K562 (cell line): ENCODE measurements around the gene UVRAG. TPM values are rescaled to one million over a fixed set of nuclear protein-coding genes. Genes with fewer than 3 reads are reported as not detected.

Experiments
- CHCHD3 ChIP-seq: fragments of 250-450 bp; sonication (Bioruptor Pico); IDR thresholded peaks from 2 replicates; pipeline ENCODE4 v2.1.2; 2022; ENCODE audit warnings: mild to moderate bottlenecking
- DNMT1 ChIP-seq: fragments of 450-650 bp; IDR thresholded peaks from 2 replicates; pipeline ENCODE4 v1.6.1; 2016; ENCODE audit warnings: antibody characterized with exemption, mild to moderate bottlenecking
- DPF2 ChIP-seq: fragments of 450-650 bp; IDR thresholded peaks from 2 replicates; pipeline ENCODE4 v1.6.1; 2016
- GATA2 ChIP-seq: sonication (generic); formaldehyde crosslinking; IDR thresholded peaks from 2 replicates; pipeline ENCODE4 v1.4.0; 2020; ENCODE audit warnings: mild to moderate bottlenecking, missing genetic modification reagents
- IRF9 ChIP-seq: fragments of 450-650 bp; IDR thresholded peaks from 2 replicates; pipeline ENCODE4 v1.6.1; 2016; ENCODE audit warnings: missing biosample characterization, missing genetic modification characterization
- KLF1 ChIP-seq: fragments of 450-650 bp; IDR thresholded peaks from 2 replicates; pipeline ENCODE4 v1.6.1; 2016; ENCODE audit warnings: missing genetic modification characterization, missing compliant biosample characterization
- KLF6 ChIP-seq: fragments of 250-450 bp; sonication (Bioruptor Pico); IDR thresholded peaks from 2 replicates; pipeline ENCODE4 v1.4.0; 2020; ENCODE audit warnings: mild to moderate bottlenecking, moderate library complexity, borderline replicate concordance
- L3MBTL2 ChIP-seq: fragments of 450-650 bp; IDR thresholded peaks from 2 replicates; pipeline ENCODE4 v1.6.1; 2016; ENCODE audit warnings: mild to moderate bottlenecking, moderate library complexity
- MCM3 ChIP-seq: fragments of 450-650 bp; IDR thresholded peaks from 2 replicates; pipeline ENCODE4 v1.6.1; 2016
- POLR2AphosphoS2 ChIP-seq: IDR thresholded peaks from 2 replicates; pipeline ENCODE4 v1.6.1; 2012; ENCODE audit warnings: low read length, improper control_type of control experiment
- POLR2B ChIP-seq: fragments of 450-650 bp; IDR thresholded peaks from 2 replicates; pipeline ENCODE4 v1.6.1; 2018; ENCODE audit warnings: low read depth; ENCODE audit not compliant: partially characterized antibody
- PURB ChIP-seq: sonication (generic); formaldehyde crosslinking; IDR thresholded peaks from 2 replicates; pipeline ENCODE4 v1.9.0; 2021; ENCODE audit warnings: low read depth, mild to moderate bottlenecking, missing genetic modification reagents
- RREB1 ChIP-seq: fragments of 250-450 bp; sonication (Bioruptor Pico); IDR thresholded peaks from 2 replicates; pipeline ENCODE4 v1.4.0; 2020
- STAT5B ChIP-seq: fragments of 250-450 bp; sonication (Bioruptor Pico); IDR thresholded peaks from 2 replicates; pipeline ENCODE4 v1.8.0; 2021; ENCODE audit warnings: mild to moderate bottlenecking, inconsistent platforms
- VEZF1 ChIP-seq: fragments of 200-800 bp; sonication (Bioruptor generic); IDR thresholded peaks from 2 replicates; pipeline ENCODE4 v1.6.1; 2017; ENCODE audit warnings: missing genetic modification characterization, missing compliant biosample characterization
- ZBTB49 ChIP-seq: sonication (generic); formaldehyde crosslinking; IDR thresholded peaks from 2 replicates; pipeline ENCODE4 v1.8.0; 2022; ENCODE audit warnings: missing genetic modification reagents, mild to moderate bottlenecking, borderline replicate concordance
- ZNF143 ChIP-seq: sonication (generic); formaldehyde crosslinking; IDR thresholded peaks from 2 replicates; pipeline ENCODE4 v1.9.0; 2022; ENCODE audit warnings: mild to moderate bottlenecking, missing genetic modification reagents
- ZNF384 ChIP-seq: IDR thresholded peaks from 2 replicates; pipeline ENCODE4 v1.6.1; 2012; ENCODE audit warnings: low read depth, low read length, improper control_type of control experiment
- polyA plus RNA-seq, 8 experiments: library from polyadenylated mRNA; depleted of rRNA in 4 of 8; stranded (reverse) in 5 of 8; unstranded in 3 of 8; fragments of >200 nt; fragmentation: Nextera tagmentation in 2 of 8; fragmentation: Illumina TruSeq in 1 of 8; extraction: Ambion mirVana in 2 of 8; extraction: Trizol in 1 of 8; gene quantifications; 2 replicates each; pipeline versions ENCODE4 v1.2.1 to v1.2.3, GENCODE V29; 2011 to 2014; ENCODE audit warnings: inconsistent platforms in 1 of 8, missing spikeins in 1 of 8
- total RNA-seq, 7 experiments: library from RNA; depleted of rRNA in 6 of 7; stranded (reverse); fragments of >200 nt in 6 of 7; fragmentation: Illumina TruSeq in 2 of 7; extraction: Trizol in 2 of 7; gene quantifications; 2 replicates each; pipeline versions ENCODE4 v1.2.1 to v1.2.3, GENCODE V29; 2011 to 2021; ENCODE audit warnings: low replicate concordance in 1 of 7

Gene UVRAG
- total and polyA plus RNA-seq, 9 of the 15 experiments (the other 6 are each of a cell fraction or from before 2014, with no cell fraction given), result 3.1 to 17.8 (median 12.4) TPM

GRCh38 chr11:76074148-76075095 lies 259.4 kb downstream of the UVRAG start (continued):
- TF ChIP-seq ZBTB49, result no peak
- no peak for TF ChIP-seq ZNF143 (CRISPR knock-in tag)
- TF ChIP-seq VEZF1 (CRISPR knock-in tag), result no peak
- no peak for TF ChIP-seq ZNF384
- no peak for TF ChIP-seq MCM3
- no peak for TF ChIP-seq STAT5B (CRISPR knock-in tag)
- peak; percentile 94 for TF ChIP-seq DPF2
- no peak for TF ChIP-seq L3MBTL2
- TF ChIP-seq KLF6 (CRISPR knock-in tag), result no peak
- no peak for TF ChIP-seq POLR2AphosphoS2
- no peak for TF ChIP-seq CHCHD3 (CRISPR knock-in tag)
- TF ChIP-seq DNMT1, result no peak
- TF ChIP-seq IRF9 (tag), result no peak
- TF ChIP-seq POLR2B, result no peak
- TF ChIP-seq PURB (CRISPR knock-in tag), result no peak
- 0 out of 2 replicates have a peak, but pooled peaks have one; percentile 22 for TF ChIP-seq GATA2 (CRISPR knock-in tag)
- no peak for TF ChIP-seq RREB1 (CRISPR knock-in tag)
- TF ChIP-seq KLF1 (tag), result no peak
